Testis (tissue), 3 donors: ENCODE measurements around the gene PTGFRN. TPM values are rescaled to one million over a fixed set of nuclear protein-coding genes. Genes with fewer than 3 reads are reported as not detected.

ENCODE experiments used
- DNase-seq: peaks from one replicate; pipeline ENCODE4 v3.0.0-alpha.2; 2019
- H3K27ac ChIP-seq, 2 donors: fragments of 200-600 bp; sonication (generic); one replicate each; pipeline ENCODE4 v1.5.1; 2019
- H3K27me3 ChIP-seq: fragments of 200-600 bp; sonication (generic); one replicate; pipeline ENCODE4 v1.5.1; 2019
- H3K36me3 ChIP-seq: fragments of 200-600 bp; sonication (generic); one replicate; pipeline ENCODE4 v1.5.1; 2017; ENCODE audit warnings: low read depth; ENCODE audit errors: missing control alignments
- H3K4me1 ChIP-seq: fragments of 200-600 bp; sonication (generic); one replicate; pipeline ENCODE4 v1.5.1; 2019
- H3K4me3 ChIP-seq, 2 donors: fragments of 200-600 bp; sonication (generic); one replicate each; pipeline ENCODE4 v1.5.1; 2017 to 2019
- H3K9me3 ChIP-seq: fragments of 200-600 bp; sonication (generic); one replicate; pipeline ENCODE4 v1.5.1; 2017
- POLR2A ChIP-seq: fragments of 450-650 bp; IDR thresholded peaks from one replicate; pipeline ENCODE4 v1.6.1; 2017; ENCODE audit warnings: antibody characterized with exemption, mild to moderate bottlenecking, moderate library complexity
- WGBS, 2 donors: methylation state at CpG; one replicate each; pipeline ENCODE4 v1.1.5; 2018; 5-methylcytosine and 5-hydroxymethylcytosine counted together
- intact Hi-C: fragments of 100-400 bp; cut with DNase I; formaldehyde crosslinking; loops from one replicate; pipeline ENCODE4 v1.15.1; 2023; ENCODE audit warnings: low total_unique reads
- polyA plus RNA-seq: library from polyadenylated mRNA; stranded (reverse); fragments of 350-450 nt; fragmentation: Illumina TruSeq; extraction: RNeasy Lipid Tissue Mini Kit (QIAGEN cat#74804); gene quantifications from one replicate; pipeline ENCODE4 v1.2.3, GENCODE V29; 2014; ENCODE audit warnings: low read depth, low replicate concordance; ENCODE audit not compliant: insufficient read depth
- total RNA-seq, 2 donors: library from RNA; depleted of rRNA; stranded (reverse); fragments of >200 nt; gene quantifications; one replicate each; pipeline ENCODE4 v1.2.3, GENCODE V29; 2016
- TF ChIP-seq, protein P1 (sequence below), 3 experiments: fragments of 450-650 bp in 2 of 3; fragments of 200-600 bp in 1 of 3; sonication (generic) in 1 of 3; IDR thresholded peaks; one replicate each; pipeline ENCODE4 v1.5.1; 2016 to 2019; ENCODE audit warnings: antibody characterized with exemption in 3 of 3, mild to moderate bottlenecking in 2 of 3, moderate library complexity in 1 of 3

PTGFRN gene
- total and polyA plus RNA-seq, 3 donors from 2014 or later: 26.8 to 32.0 (median 28.1) TPM

DNA sequence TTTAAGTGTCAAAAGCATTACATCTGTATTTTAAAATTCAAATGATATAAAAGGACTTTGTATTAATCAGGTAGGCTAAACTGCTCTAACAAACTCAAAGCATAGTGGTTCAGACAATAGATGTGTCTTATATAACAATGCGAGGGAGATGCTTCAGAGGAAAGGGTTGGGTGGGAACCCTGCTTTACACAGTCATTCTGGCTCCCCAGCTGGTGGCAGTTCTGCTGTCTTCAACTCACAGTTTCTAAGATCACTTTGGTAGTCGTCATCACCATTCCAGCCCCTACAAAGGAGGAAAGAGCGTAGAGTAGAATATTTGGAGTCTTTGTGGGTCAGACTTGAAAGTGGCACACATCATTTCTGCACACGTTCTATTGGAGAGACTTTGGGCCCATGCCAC, 4.2 kb downstream of the PTGFRN start:
- Histone ChIP-seq H3K27me3 (no peaks in the 10 kb centered on the region), H3K36me3 (no peaks in the 10 kb centered on the region), H3K4me3 (no peak overlapping the region), H3K9me3 (no peaks in the 10 kb centered on the region), H3K27ac (no peak overlapping the region), H3K4me1 (peaks cover 28% of the 10 kb centered on the region)
- DNase-seq: no peak
- intact Hi-C loops: no loop called here
- WGBS, 2 donors: 88 to 92% methylated on average over 4 of the region's 4 CpGs
- TF ChIP-seq, protein P1, sequence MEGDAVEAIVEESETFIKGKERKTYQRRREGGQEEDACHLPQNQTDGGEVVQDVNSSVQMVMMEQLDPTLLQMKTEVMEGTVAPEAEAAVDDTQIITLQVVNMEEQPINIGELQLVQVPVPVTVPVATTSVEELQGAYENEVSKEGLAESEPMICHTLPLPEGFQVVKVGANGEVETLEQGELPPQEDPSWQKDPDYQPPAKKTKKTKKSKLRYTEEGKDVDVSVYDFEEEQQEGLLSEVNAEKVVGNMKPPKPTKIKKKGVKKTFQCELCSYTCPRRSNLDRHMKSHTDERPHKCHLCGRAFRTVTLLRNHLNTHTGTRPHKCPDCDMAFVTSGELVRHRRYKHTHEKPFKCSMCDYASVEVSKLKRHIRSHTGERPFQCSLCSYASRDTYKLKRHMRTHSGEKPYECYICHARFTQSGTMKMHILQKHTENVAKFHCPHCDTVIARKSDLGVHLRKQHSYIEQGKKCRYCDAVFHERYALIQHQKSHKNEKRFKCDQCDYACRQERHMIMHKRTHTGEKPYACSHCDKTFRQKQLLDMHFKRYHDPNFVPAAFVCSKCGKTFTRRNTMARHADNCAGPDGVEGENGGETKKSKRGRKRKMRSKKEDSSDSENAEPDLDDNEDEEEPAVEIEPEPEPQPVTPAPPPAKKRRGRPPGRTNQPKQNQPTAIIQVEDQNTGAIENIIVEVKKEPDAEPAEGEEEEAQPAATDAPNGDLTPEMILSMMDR (IDR thresholded peaks at IDR 0.05): no peak
- no peak for TF ChIP-seq POLR2A

- 56 to 72% methylated on average over 7 of the region's 7 CpGs for WGBS, 2 donors
- Histone ChIP-seq H3K4me1 (peaks cover 28% of the 10 kb centered on the region), H3K27ac (peak overlapping the region in 1 of 2 donors; percentile 26), H3K9me3 (no peaks in the 10 kb centered on the region), H3K4me3 (no peak overlapping the region), H3K36me3 (no peaks in the 10 kb centered on the region), H3K27me3 (no peaks in the 10 kb centered on the region)
- no peak for DNase-seq
- intact Hi-C loops: no loop called here
- TF ChIP-seq POLR2A: no peak
Observed at GRCh38 chr1:116914667-116915066, 5.0 kb downstream of the PTGFRN start.

- H3K36me3 ChIP-seq: no peaks in the 10 kb centered on the region
- no peak overlapping the region for H3K4me3 ChIP-seq
- no peaks in the 10 kb centered on the region for H3K27me3 ChIP-seq
- no peaks in the 10 kb centered on the region for H3K9me3 ChIP-seq
- WGBS, 2 donors: 28 to 44% methylated on average over 7 of the region's 7 CpGs
- H3K27ac ChIP-seq: peak overlapping the region in 1 of 2 donors; percentile 26
- peak; percentile 44 for DNase-seq
- H3K4me1 ChIP-seq: peaks cover 28% of the 10 kb centered on the region
- intact Hi-C loops: no loop called here
- TF ChIP-seq, protein P1 (IDR thresholded peaks at IDR 0.05): no peak
- TF ChIP-seq POLR2A: no peak
Observed at GRCh38 chr1:116915086-116915661, 5.5 kb downstream of the PTGFRN start.

GRCh38 chr1:116916002-116916401, 6.3 kb downstream of the PTGFRN start:
- H3K4me1 ChIP-seq: peaks cover 26% of the 10 kb centered on the region
- WGBS, 2 donors: 54 to 66% methylated on average over 6 of the region's 6 CpGs
- TF ChIP-seq, protein P1 (IDR thresholded peaks at IDR 0.05): no peak
- no peak for TF ChIP-seq POLR2A
- no peak for DNase-seq
- H3K9me3 ChIP-seq: no peaks in the 10 kb centered on the region
- H3K4me3 ChIP-seq: no peak overlapping the region
- H3K36me3 ChIP-seq: no peaks in the 10 kb centered on the region
- H3K27me3 ChIP-seq: no peaks in the 10 kb centered on the region
- intact Hi-C loops: no loop called here
- H3K27ac ChIP-seq: no peak overlapping the region

- Histone ChIP-seq H3K36me3 (no peaks in the 10 kb centered on the region), H3K4me1 (peaks cover 20% of the 10 kb centered on the region), H3K9me3 (no peaks in the 10 kb centered on the region), H3K27ac (no peak overlapping the region), H3K4me3 (no peak overlapping the region), H3K27me3 (no peaks in the 10 kb centered on the region)
- 59 to 63% methylated on average over 14 of the region's 14 CpGs for WGBS, 2 donors
- no peak for TF ChIP-seq POLR2A
- TF ChIP-seq, protein P1 (IDR thresholded peaks at IDR 0.05): no peak
- no peak for DNase-seq
- intact Hi-C loops: no loop called here
Observed at GRCh38 chr1:116916533-116917445, 7.1 kb downstream of the PTGFRN start.
